GM12891 (cell line): ENCODE measurements around the gene CLASP2.

Source experiments
- DNase-seq: peaks from one replicate; pipeline ENCODE4 v3.0.0; 2011; ENCODE audit warnings: low spot score; ENCODE audit not compliant: insufficient read length
- FAIRE-seq: peaks from 2 replicates; lab custom pipeline; 2011; peaks lifted over from hg19 to GRCh38; lab: Jason Lieb, UNC
- PAX5 ChIP-seq: IDR thresholded peaks from 2 replicates; pipeline ENCODE4 v1.6.1; 2011; ENCODE audit warnings: low read length, moderate library complexity, mild to moderate bottlenecking; ENCODE audit not compliant: insufficient read depth, severe bottlenecking
- POLR2A ChIP-seq: IDR thresholded peaks from 2 replicates; pipeline ENCODE4 v1.6.1; 2011; ENCODE audit warnings: low read depth, low read length, control low read depth
- POLR2AphosphoS5 ChIP-seq: IDR thresholded peaks from 2 replicates; pipeline ENCODE4 v1.6.1; 2011; ENCODE audit warnings: low read depth, low read length, control low read depth
- POU2F2 ChIP-seq: IDR thresholded peaks from 2 replicates; pipeline ENCODE4 v1.6.1; 2011; ENCODE audit warnings: low read depth, mild to moderate bottlenecking, control low read depth, low read length, moderate library complexity
- SPI1 ChIP-seq: IDR thresholded peaks from 2 replicates; pipeline ENCODE4 v1.6.1; 2011; ENCODE audit warnings: low read depth, low read length, control low read depth
- TAF1 ChIP-seq: IDR thresholded peaks from 2 replicates; pipeline ENCODE4 v1.6.1; 2011; ENCODE audit warnings: low read depth, low read length, control low read depth

CLASP2 gene

GRCh38 chr3:33642806-33643205, 75.2 kb downstream of the CLASP2 start:
- FAIRE-seq (no peak), DNase-seq (no peak)
- no peak for TF ChIP-seq POLR2A
- TF ChIP-seq POU2F2: no peak
- no peak for TF ChIP-seq TAF1

- no peak for DNase-seq
- no peak for FAIRE-seq
- no peak for TF ChIP-seq POLR2AphosphoS5
- TF ChIP-seq POU2F2: no peak
- no peak for TF ChIP-seq SPI1
- no peak for TF ChIP-seq TAF1
- TF ChIP-seq POLR2A: no peak
- TF ChIP-seq PAX5: no peak
Measured at GRCh38 chr3:33639889-33640288, 78.2 kb downstream of the CLASP2 start.

- TF ChIP-seq SPI1: no peak
- no peak for TF ChIP-seq TAF1
- no peak for TF ChIP-seq POLR2AphosphoS5
- no peak for TF ChIP-seq PAX5
- TF ChIP-seq POLR2A: no peak
- FAIRE-seq: no peak
- no peak for DNase-seq
Measured at GRCh38 chr3:33637482-33637881, 80.6 kb downstream of the CLASP2 start.

GRCh38 chr3:33636125-33636850, 81.8 kb downstream of the CLASP2 start:
- no peak for TF ChIP-seq POU2F2
- TF ChIP-seq SPI1: no peak
- no peak for TF ChIP-seq POLR2A
- no peak for TF ChIP-seq TAF1
- TF ChIP-seq PAX5: no peak
- no peak for TF ChIP-seq POLR2AphosphoS5
- FAIRE-seq: no peak
- no peak for DNase-seq

- no peak for DNase-seq
- TF ChIP-seq POU2F2 (no peak), POLR2AphosphoS5 (no peak), POLR2A (no peak), SPI1 (no peak), TAF1 (no peak), PAX5 (no peak)
- FAIRE-seq: no peak
Measured at GRCh38 chr3:33634262-33634661, 83.8 kb downstream of the CLASP2 start.

- FAIRE-seq (no peak), DNase-seq (no peak)
- TF ChIP-seq POLR2A (no peak), POU2F2 (no peak), PAX5 (no peak), TAF1 (no peak), SPI1 (no peak), POLR2AphosphoS5 (no peak)
Measured at GRCh38 chr3:33629219-33629618, 88.8 kb downstream of the CLASP2 start.

GRCh38 chr3:33624756-33625155, 93.3 kb downstream of the CLASP2 start:
- FAIRE-seq: no peak
- DNase-seq: no peak
- TF ChIP-seq POLR2A (no peak), POU2F2 (no peak)

GRCh38 chr3:33613041-33613440, 105.0 kb downstream of the CLASP2 start:
- TF ChIP-seq POLR2A: no peak
- FAIRE-seq: no peak

GRCh38 chr3:33612607-33613006, 105.4 kb downstream of the CLASP2 start:
- no peak for FAIRE-seq

More at GRCh38 chr3:33613041-33613440, 105.0 kb downstream of the CLASP2 start:
- no peak for DNase-seq

GRCh38 chr3:33602829-33603228, 115.2 kb downstream of the CLASP2 start:
- DNase-seq (no peak), FAIRE-seq (no peak)
- no peak for TF ChIP-seq SPI1
- TF ChIP-seq POLR2A: no peak
- no peak for TF ChIP-seq PAX5
- no peak for TF ChIP-seq POLR2AphosphoS5
- no peak for TF ChIP-seq POU2F2
- no peak for TF ChIP-seq TAF1

More at GRCh38 chr3:33612607-33613006, 105.4 kb downstream of the CLASP2 start:
- TF ChIP-seq SPI1: no peak
- no peak for TF ChIP-seq POLR2AphosphoS5
- TF ChIP-seq PAX5: no peak
- TF ChIP-seq TAF1: no peak
- TF ChIP-seq POU2F2: no peak
- no peak for TF ChIP-seq POLR2A
- no peak for DNase-seq

- FAIRE-seq: no peak
- TF ChIP-seq POU2F2: no peak
- no peak for DNase-seq
Measured at GRCh38 chr3:33597257-33597689, 120.8 kb downstream of the CLASP2 start.
